ENCODE results near the gene HSPA12A.
A peak's percentile ranks its signal among the peaks of the same experiment; 100 is the strongest.

Gene HSPA12A

GRCh38 chr10:116765648-116766081 is 23.3 kb upstream of the HSPA12A start:
- H3K4me3 ChIP-seq, result no peak overlapping the region
- H3K4me1 ChIP-seq, result peaks cover 25 to 52% (median 47%) of the 10 kb centered on the region in 10 experiments
- H3K4me2 ChIP-seq, result peak overlapping the region in 8 of 11 experiments; percentile 69 to 93 (median 82); a peak in 15 of 22 replicates
- H4K20me1 ChIP-seq, result no peaks in the 10 kb centered on the region; a peak in 1 of 22 replicates
- H3K27me3 ChIP-seq, result no peaks in the 10 kb centered on the region
- H3K36me3 ChIP-seq, result no peaks in the 10 kb centered on the region
- TF ChIP-seq Cebpa-rat (IDR thresholded peaks at IDR 0.05), result no peak
- H3K9ac ChIP-seq, result no peak overlapping the region
- H3K9me3 ChIP-seq (replicated peaks in 1 of 11), result peaks cover 6 to 17% (median 11%) of the 10 kb centered on the region in 11 experiments; a peak in 18 of 22 replicates
- H3K27ac ChIP-seq, result no peak overlapping the region

DNA sequence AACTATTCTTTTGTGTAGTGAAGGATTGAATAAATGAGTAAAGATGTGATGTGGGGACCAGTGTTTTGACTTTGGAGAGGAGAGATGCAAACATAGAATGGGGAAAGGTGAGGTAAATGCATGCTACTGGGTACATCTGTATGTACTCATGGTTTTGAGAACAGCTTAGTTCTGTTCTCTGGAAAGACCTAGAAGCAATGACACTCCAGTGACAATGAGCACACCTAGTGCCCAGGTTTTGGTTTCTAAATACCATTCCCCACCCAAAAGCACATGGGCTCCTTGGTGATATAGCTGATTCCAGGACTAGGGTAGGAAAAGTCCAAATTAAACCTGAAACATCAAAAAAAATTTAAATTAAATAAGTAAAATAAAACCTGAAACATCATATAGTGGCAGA is 22.6 kb upstream of the HSPA12A start:
- Histone ChIP-seq H3K27me3 (no peaks in the 10 kb centered on the region), H3K4me3 (no peak overlapping the region), H3K27ac (no peak overlapping the region), H3K4me1 (peaks cover 25 to 45% (median 41%) of the 10 kb centered on the region in 10 experiments), H3K9me3 (replicated peaks in 1 of 11) (peaks cover 6 to 20% (median 13%) of the 10 kb centered on the region in 11 experiments; a peak in 19 of 22 replicates), H3K4me2 (no peak overlapping the region), H3K9ac (no peak overlapping the region), H4K20me1 (no peaks in the 10 kb centered on the region; a peak in 1 of 22 replicates), H3K36me3 (no peaks in the 10 kb centered on the region)
- no peak for TF ChIP-seq Cebpa-rat (IDR thresholded peaks at IDR 0.05)

DNA sequence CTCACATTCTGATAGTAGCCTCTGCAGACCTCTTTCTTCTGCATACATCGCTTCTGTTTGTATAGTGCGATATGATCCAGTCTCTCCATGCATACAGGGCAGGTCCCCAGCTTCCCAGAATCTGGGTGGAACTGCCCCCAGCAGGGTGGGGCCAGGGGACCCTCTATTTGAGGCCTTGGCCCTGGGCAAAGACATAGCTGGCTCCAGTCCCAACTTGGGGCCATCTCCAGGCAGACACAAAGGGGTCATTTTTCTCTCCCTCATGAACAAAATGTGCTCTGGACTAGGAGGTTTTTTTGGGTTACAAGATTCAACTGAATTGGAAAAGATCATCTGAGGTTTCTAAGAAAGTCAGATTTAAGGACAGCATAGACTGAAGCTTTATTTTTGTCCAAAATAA is 21.1 kb upstream of the HSPA12A start:
- no peaks in the 10 kb centered on the region for H3K36me3 ChIP-seq
- peaks cover 6 to 28% (median 14%) of the 10 kb centered on the region in 11 experiments; a peak in 19 of 22 replicates for H3K9me3 ChIP-seq (replicated peaks in 1 of 11)
- no peaks in the 10 kb centered on the region for H3K27me3 ChIP-seq
- H3K9ac ChIP-seq, result no peak overlapping the region
- H3K4me3 ChIP-seq, result no peak overlapping the region
- no peak for TF ChIP-seq Cebpa-rat (IDR thresholded peaks at IDR 0.05)
- peaks cover 12 to 30% (median 25%) of the 10 kb centered on the region in 10 experiments for H3K4me1 ChIP-seq
- no peaks in the 10 kb centered on the region; a peak in 1 of 22 replicates for H4K20me1 ChIP-seq
- H3K4me2 ChIP-seq, result no peak overlapping the region
- no peak overlapping the region for H3K27ac ChIP-seq

DNA sequence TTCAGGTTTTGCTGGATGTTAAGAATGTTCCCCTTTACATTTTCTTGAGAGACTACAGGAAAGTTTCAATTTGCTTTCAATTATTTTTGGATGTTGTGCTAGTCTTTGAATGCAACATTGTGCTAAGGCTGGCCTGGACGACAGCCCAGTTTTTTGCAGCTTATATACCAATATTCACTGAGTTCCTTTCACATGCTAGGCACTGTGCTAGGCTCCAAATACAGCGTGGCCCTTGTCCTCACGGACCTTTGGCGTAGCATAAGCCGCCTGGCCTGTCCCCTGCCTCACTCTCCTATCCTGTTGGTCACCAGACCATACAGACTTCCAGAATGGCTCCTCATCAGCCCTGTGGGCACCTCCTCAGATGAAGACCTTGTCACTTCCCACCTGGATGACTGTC is 19.5 kb upstream of the HSPA12A start:
- no peak overlapping the region for H3K9ac ChIP-seq
- no peak overlapping the region for H3K4me2 ChIP-seq
- no peak for TF ChIP-seq Cebpa-rat (IDR thresholded peaks at IDR 0.05)
- H3K27ac ChIP-seq, result no peak overlapping the region
- no peaks in the 10 kb centered on the region for H3K36me3 ChIP-seq
- no peak overlapping the region for H3K4me3 ChIP-seq
- peaks cover 4 to 14% (median 13%) of the 10 kb centered on the region in 10 experiments for H3K4me1 ChIP-seq
- peaks cover 6 to 28% (median 14%) of the 10 kb centered on the region in 11 experiments; a peak in 19 of 22 replicates for H3K9me3 ChIP-seq (replicated peaks in 1 of 11)
- no peaks in the 10 kb centered on the region for H3K27me3 ChIP-seq
- no peaks in the 10 kb centered on the region; a peak in 3 of 22 replicates for H4K20me1 ChIP-seq

DNA sequence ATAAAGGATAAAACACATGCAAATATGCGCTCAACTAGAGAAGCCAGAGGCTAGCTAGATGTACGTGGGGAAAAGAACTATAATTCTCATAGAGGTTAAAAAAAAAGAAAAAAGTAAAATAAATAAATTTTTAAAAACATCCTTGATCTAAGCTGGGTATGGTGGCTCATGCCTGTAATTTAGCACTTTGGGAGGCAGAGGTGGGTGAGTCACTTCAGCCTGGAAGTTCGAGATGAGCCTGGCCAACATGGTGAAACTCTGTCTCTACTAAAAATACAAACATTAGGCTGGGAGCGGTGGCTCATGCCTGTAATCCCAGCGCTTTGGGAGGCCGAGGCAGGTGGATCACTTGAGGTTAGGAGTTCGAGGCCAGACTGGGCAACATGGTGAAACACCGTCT is 18.6 kb upstream of the HSPA12A start:
- Histone ChIP-seq H3K27ac (no peak overlapping the region), H3K36me3 (no peaks in the 10 kb centered on the region), H4K20me1 (no peaks in the 10 kb centered on the region; a peak in 2 of 22 replicates), H3K9me3 (replicated peaks in 1 of 11) (peaks cover 6 to 28% (median 14%) of the 10 kb centered on the region in 11 experiments; a peak in 19 of 22 replicates), H3K27me3 (no peaks in the 10 kb centered on the region), H3K4me1 (peaks cover 0 to 5% (median 3%) of the 10 kb centered on the region in 10 experiments; a peak in 14 of 20 replicates), H3K9ac (no peak overlapping the region), H3K4me3 (no peak overlapping the region), H3K4me2 (no peak overlapping the region)
- TF ChIP-seq Cebpa-rat (IDR thresholded peaks at IDR 0.05), result no peak

DNA sequence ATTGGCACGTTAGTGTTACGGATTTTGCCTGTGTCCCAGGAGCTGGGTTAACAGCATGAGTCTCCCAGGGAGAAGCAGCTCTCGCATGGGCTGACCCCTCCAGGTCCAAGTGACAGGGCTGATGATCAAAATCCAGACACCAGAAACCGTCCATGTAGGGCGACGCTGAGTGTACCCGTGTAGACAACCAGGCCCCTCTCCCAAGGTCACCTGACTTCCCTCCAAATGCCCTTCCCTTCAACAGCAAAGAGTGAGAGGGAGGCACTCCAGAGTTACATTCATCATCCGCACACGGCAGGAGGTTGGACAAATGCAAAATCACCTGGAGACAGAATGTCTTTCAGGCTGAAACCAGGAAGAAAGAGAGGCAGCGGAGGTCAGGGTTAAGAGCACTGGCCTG is 14.9 kb upstream of the HSPA12A start:
- Histone ChIP-seq H3K9ac (no peak overlapping the region), H3K27ac (no peak overlapping the region), H3K4me1 (peaks cover 0 to 11% (median 8%) of the 10 kb centered on the region in 10 experiments; a peak in 10 of 20 replicates), H3K36me3 (no peaks in the 10 kb centered on the region), H3K27me3 (no peaks in the 10 kb centered on the region), H3K4me3 (no peak overlapping the region), H4K20me1 (no peaks in the 10 kb centered on the region; a peak in 2 of 22 replicates), H3K4me2 (no peak overlapping the region), H3K9me3 (replicated peaks in 1 of 11) (peaks cover 0 to 11% (median 7%) of the 10 kb centered on the region in 11 experiments; a peak in 8 of 22 replicates)
- no peak for TF ChIP-seq Cebpa-rat (IDR thresholded peaks at IDR 0.05)

- H3K9me3 ChIP-seq (replicated peaks in 1 of 11), result peaks cover 0 to 11% (median 7%) of the 10 kb centered on the region in 11 experiments; a peak in 8 of 22 replicates
- no peak overlapping the region for H3K4me2 ChIP-seq
- no peaks in the 10 kb centered on the region for H3K27me3 ChIP-seq
- no peaks in the 10 kb centered on the region; a peak in 2 of 22 replicates for H4K20me1 ChIP-seq
- H3K4me1 ChIP-seq, result peaks cover 0 to 11% (median 8%) of the 10 kb centered on the region in 10 experiments; a peak in 10 of 20 replicates
- no peak overlapping the region for H3K4me3 ChIP-seq
- TF ChIP-seq Cebpa-rat (IDR thresholded peaks at IDR 0.05), result no peak
- no peak overlapping the region for H3K9ac ChIP-seq
- no peaks in the 10 kb centered on the region for H3K36me3 ChIP-seq
- no peak overlapping the region for H3K27ac ChIP-seq
Observed at GRCh38 chr10:116756277-116756676, 13.9 kb upstream of the HSPA12A start.

DNA sequence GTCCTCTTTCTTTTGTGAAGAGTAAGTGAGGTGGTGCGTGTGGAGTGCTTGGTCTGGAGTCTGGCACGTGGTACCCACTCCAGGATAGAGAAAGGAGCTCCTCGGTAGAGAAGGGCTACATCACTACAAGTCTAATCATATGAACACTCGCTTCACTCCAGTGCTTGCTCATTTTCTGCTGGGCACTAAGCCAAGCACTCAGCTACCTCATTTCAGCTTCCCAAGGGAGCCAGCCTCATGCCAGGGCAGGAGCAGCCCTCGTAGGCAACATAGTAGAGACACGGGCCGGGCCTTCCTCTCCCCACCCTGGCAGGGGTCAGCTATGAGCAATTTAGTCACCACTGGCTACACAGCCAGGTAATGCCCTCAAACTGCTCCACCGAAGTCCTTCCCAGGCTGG is 11.4 kb upstream of the HSPA12A start:
- peaks cover 0 to 11% (median 8%) of the 10 kb centered on the region in 10 experiments; a peak in 10 of 20 replicates for H3K4me1 ChIP-seq
- H3K36me3 ChIP-seq, result no peaks in the 10 kb centered on the region
- H3K4me2 ChIP-seq, result peak overlapping the region in 7 of 11 experiments; percentile 1 to 41 (median 15); a peak in 8 of 22 replicates
- H3K9ac ChIP-seq, result no peak overlapping the region
- TF ChIP-seq Cebpa-rat (IDR thresholded peaks at IDR 0.05), result no peak
- H4K20me1 ChIP-seq, result no peaks in the 10 kb centered on the region; a peak in 2 of 22 replicates
- H3K4me3 ChIP-seq, result no peak overlapping the region
- H3K27ac ChIP-seq, result no peak overlapping the region
- peaks cover 0 to 7% (median 3%) of the 10 kb centered on the region in 11 experiments; a peak in 14 of 22 replicates for H3K9me3 ChIP-seq (replicated peaks in 1 of 11)
- H3K27me3 ChIP-seq, result no peaks in the 10 kb centered on the region

DNA sequence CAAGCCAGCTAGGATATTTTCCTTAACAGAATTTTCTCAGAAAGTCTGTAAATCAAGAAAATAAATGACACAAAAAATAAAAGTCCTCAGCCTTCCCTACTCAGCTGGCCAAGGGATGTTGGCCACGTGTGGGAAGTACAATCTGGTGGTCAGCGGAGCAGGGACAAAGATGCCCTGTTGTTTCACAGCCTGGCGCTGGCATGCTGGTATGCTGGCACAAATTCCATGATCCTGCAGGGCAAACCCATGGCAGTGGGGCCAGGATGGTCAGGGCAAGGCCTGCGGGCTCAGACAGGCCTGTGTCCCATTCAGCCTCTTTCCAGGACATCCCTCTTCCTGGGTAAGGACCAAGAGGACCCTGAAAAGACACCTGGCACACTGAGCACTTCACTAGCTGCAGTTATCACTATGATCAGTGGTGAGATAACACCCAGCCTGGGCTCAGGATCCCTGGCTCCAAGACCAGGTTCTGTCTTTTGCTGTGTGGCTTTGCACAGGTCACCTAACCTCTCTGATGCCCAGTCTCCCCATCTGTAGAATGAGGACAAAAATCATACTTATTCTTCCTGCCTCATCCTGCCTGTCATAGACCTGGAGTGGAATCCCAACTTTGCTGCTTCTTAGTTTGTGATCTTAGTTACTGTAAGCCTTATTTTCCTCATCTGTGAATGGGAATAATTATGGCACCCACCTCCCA is 10.8 kb upstream of the HSPA12A start:
- peak overlapping the region in 7 of 11 experiments; percentile 1 to 41 (median 15); a peak in 8 of 22 replicates for H3K4me2 ChIP-seq
- H3K36me3 ChIP-seq, result no peaks in the 10 kb centered on the region
- no peaks in the 10 kb centered on the region; a peak in 2 of 22 replicates for H4K20me1 ChIP-seq
- no peak overlapping the region for H3K27ac ChIP-seq
- H3K9ac ChIP-seq, result no peak overlapping the region
- peaks cover 0 to 11% (median 8%) of the 10 kb centered on the region in 10 experiments; a peak in 10 of 20 replicates for H3K4me1 ChIP-seq
- no peak overlapping the region for H3K4me3 ChIP-seq
- no peak for TF ChIP-seq Cebpa-rat (IDR thresholded peaks at IDR 0.05)
- no peaks in the 10 kb centered on the region for H3K27me3 ChIP-seq
- peaks cover 0 to 13% (median 10%) of the 10 kb centered on the region in 11 experiments; a peak in 14 of 22 replicates for H3K9me3 ChIP-seq (replicated peaks in 1 of 11)

Data from BLaER1 treated with 17β-estradiol and CSF1 and Interleukin-3, amounts not matched to agents 10 nM and 100 nM (cell line).